ENCODE data around the gene CHRDL1. TPM values are rescaled to one million over a fixed set of nuclear protein-coding genes. Genes with fewer than 3 reads are reported as not detected.

CHRDL1 gene
- total RNA-seq, 4 donors from 2014 or later: 4.1 to 12.5 (median 7.6) TPM

GRCh38 chrX:110750526-110751189, 45.0 kb downstream of the CHRDL1 start:
- Histone ChIP-seq H3K4me3 (no peak overlapping the region), H3K27ac (no peak overlapping the region), H3K4me1 (no peaks in the 10 kb centered on the region), H3K27me3 (no peaks in the 10 kb centered on the region), H3K36me3 (no peaks in the 10 kb centered on the region), H3K9me3 (no peaks in the 10 kb centered on the region)
- DNase-seq: no peak
- TF ChIP-seq, protein P1, sequence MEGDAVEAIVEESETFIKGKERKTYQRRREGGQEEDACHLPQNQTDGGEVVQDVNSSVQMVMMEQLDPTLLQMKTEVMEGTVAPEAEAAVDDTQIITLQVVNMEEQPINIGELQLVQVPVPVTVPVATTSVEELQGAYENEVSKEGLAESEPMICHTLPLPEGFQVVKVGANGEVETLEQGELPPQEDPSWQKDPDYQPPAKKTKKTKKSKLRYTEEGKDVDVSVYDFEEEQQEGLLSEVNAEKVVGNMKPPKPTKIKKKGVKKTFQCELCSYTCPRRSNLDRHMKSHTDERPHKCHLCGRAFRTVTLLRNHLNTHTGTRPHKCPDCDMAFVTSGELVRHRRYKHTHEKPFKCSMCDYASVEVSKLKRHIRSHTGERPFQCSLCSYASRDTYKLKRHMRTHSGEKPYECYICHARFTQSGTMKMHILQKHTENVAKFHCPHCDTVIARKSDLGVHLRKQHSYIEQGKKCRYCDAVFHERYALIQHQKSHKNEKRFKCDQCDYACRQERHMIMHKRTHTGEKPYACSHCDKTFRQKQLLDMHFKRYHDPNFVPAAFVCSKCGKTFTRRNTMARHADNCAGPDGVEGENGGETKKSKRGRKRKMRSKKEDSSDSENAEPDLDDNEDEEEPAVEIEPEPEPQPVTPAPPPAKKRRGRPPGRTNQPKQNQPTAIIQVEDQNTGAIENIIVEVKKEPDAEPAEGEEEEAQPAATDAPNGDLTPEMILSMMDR (IDR thresholded peaks at IDR 0.05): no peak
- TF ChIP-seq POLR2A (IDR thresholded peaks at IDR 0.05): no peak

DNA sequence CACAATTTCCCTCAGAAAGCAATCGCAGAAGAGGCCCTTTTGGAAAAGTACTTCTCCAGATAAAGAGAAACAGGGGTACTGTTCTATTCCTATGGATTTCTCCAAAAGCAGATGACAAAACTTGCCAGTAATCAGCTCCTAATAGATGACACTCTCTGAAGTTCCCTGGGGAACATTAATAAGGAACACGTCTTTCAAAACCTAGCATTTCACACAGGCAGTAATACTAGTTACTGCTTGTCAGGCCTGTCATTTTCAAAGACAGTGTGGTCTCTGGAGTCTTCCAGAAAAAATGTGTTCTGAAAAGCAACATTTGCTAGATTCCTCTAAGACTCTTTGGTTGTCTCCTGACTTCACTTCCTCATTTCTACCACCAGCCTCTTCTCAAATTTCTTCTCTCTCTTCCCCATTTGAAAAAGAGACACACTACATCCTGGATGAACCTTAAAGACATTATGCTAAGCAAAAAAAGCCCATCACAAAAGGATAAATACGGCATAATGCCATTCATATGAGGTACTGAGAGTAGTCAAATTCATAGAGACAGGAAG, 47.3 kb downstream of the CHRDL1 start:
- Histone ChIP-seq H3K27ac (no peak overlapping the region), H3K9me3 (no peaks in the 10 kb centered on the region), H3K4me1 (no peaks in the 10 kb centered on the region), H3K4me3 (no peak overlapping the region), H3K27me3 (no peaks in the 10 kb centered on the region), H3K36me3 (no peaks in the 10 kb centered on the region)
- DNase-seq: no peak
- TF ChIP-seq POLR2A (IDR thresholded peaks at IDR 0.05): no peak
- TF ChIP-seq, protein P1 (IDR thresholded peaks at IDR 0.05): no peak

GRCh38 chrX:110746014-110746413, 49.6 kb downstream of the CHRDL1 start:
- Histone ChIP-seq H3K27me3 (no peaks in the 10 kb centered on the region), H3K9me3 (no peaks in the 10 kb centered on the region), H3K4me3 (no peak overlapping the region), H3K27ac (no peak overlapping the region), H3K36me3 (no peaks in the 10 kb centered on the region), H3K4me1 (no peaks in the 10 kb centered on the region)
- no peak for DNase-seq
- no peak for TF ChIP-seq POLR2A (IDR thresholded peaks at IDR 0.05)
- TF ChIP-seq, protein P1 (IDR thresholded peaks at IDR 0.05): no peak

DNA sequence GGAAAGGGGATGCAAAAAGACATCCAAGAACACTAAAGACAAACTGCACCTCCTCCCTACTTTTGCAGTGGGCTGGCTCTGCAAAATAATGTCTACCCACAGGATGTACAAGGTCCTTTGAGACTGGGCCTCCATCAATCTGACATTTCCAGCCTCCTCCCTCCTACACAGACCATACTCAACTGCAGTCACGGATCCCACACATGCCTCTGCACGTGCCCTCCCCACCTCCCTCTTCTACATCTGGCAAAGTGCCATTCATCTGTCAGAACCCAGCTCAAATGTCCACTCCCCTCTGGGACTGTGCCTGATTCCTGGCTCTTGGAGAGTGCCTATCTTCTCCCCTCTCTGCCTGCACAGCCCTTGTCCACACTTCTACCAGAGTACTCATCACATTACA, 50.3 kb downstream of the CHRDL1 start:
- no peaks in the 10 kb centered on the region for H3K36me3 ChIP-seq
- no peaks in the 10 kb centered on the region for H3K4me1 ChIP-seq
- no peak overlapping the region for H3K27ac ChIP-seq
- TF ChIP-seq, protein P1 (IDR thresholded peaks at IDR 0.05): no peak
- TF ChIP-seq POLR2A (IDR thresholded peaks at IDR 0.05): no peak
- no peak for DNase-seq
- no peak overlapping the region for H3K4me3 ChIP-seq
- H3K27me3 ChIP-seq: no peaks in the 10 kb centered on the region
- no peaks in the 10 kb centered on the region for H3K9me3 ChIP-seq

- Histone ChIP-seq H3K4me3 (no peak overlapping the region), H3K27ac (no peak overlapping the region), H3K4me1 (no peaks in the 10 kb centered on the region), H3K36me3 (no peaks in the 10 kb centered on the region), H3K27me3 (no peaks in the 10 kb centered on the region), H3K9me3 (no peaks in the 10 kb centered on the region)
- TF ChIP-seq POLR2A (IDR thresholded peaks at IDR 0.05): no peak
- TF ChIP-seq, protein P1 (IDR thresholded peaks at IDR 0.05): no peak
- DNase-seq: no peak
Observed at GRCh38 chrX:110743679-110744340, 51.8 kb downstream of the CHRDL1 start.
